Right lobe of liver (tissue), 4 donors: ENCODE results near the gene MTHFR.

Source experiments
- CTCF ChIP-seq, 4 donors: fragments of 200-600 bp in 3 of 4; fragments of 450-650 bp in 1 of 4; IDR thresholded peaks; one replicate each; pipeline versions ENCODE4 v1.5.1 to v1.8.0; 2016 to 2022; ENCODE audit warnings: antibody characterized with exemption in 4 of 4, mild to moderate bottlenecking in 2 of 4
- POLR2A ChIP-seq: fragments of 450-650 bp; IDR thresholded peaks from one replicate; pipeline ENCODE4 v1.6.1; 2017; ENCODE audit warnings: antibody characterized with exemption, mild to moderate bottlenecking
- donor health status: DM: no; HTN: no; CAD: no.
- donor health status: DM: no; HTN: no; CAD: no.
- donor health status: DM: no; HTN: yes; CAD: no.

GRCh38 chr1:11805422-11806306 is at the start of gene MTHFR, which contains the start of gene CLCN6:
- TF ChIP-seq CTCF (IDR thresholded peaks at IDR 0.05) (no peak), POLR2A (peak; percentile 98)
